Measurements from ENCODE around the gene SNPH. TPM values are rescaled to one million over a fixed set of nuclear protein-coding genes. Genes with fewer than 3 reads are reported as not detected.

SNPH gene
- total RNA-seq, 1 donor from 2014 or later, result 4.3 TPM

DNA sequence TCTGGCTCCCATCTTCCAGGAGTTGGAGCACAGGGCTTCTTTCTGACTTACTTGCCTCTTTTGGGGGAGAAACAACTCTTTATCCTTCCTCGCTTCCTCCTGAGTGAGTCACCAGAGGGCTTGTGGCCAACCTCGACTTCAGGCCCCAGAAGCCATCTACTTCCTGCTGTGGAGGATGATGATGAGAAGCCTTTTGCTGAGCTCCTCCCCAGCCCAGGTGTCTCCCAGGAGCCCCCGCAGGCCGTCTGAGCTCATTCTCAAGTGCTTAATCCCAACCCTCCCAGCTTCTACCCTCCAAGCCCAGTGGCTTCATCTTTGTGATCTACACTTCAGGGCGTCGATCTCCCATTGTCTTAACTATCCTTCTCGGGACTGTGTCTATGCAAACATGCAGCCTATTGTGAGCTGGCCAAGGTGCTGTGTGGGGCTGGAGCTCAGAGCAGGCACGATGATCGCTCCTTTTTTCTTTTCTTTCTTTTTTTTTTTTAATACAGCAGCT, 35.0 kb downstream of the SNPH start:
- H3K4me1 ChIP-seq, result no peaks in the 10 kb centered on the region
- no peaks in the 10 kb centered on the region for H3K36me3 ChIP-seq
- TF ChIP-seq CTCF (IDR thresholded peaks at IDR 0.05), result no peak
- ATAC-seq, result no peak
- H3K27me3 ChIP-seq, result no peaks in the 10 kb centered on the region
- no peaks in the 10 kb centered on the region for H3K9me3 ChIP-seq
- no peak overlapping the region for H3K27ac ChIP-seq
- intact Hi-C loops (cut with DNase I), result no loop called here
- H3K4me3 ChIP-seq, result no peak overlapping the region
- DNase-seq, result no peak

DNA sequence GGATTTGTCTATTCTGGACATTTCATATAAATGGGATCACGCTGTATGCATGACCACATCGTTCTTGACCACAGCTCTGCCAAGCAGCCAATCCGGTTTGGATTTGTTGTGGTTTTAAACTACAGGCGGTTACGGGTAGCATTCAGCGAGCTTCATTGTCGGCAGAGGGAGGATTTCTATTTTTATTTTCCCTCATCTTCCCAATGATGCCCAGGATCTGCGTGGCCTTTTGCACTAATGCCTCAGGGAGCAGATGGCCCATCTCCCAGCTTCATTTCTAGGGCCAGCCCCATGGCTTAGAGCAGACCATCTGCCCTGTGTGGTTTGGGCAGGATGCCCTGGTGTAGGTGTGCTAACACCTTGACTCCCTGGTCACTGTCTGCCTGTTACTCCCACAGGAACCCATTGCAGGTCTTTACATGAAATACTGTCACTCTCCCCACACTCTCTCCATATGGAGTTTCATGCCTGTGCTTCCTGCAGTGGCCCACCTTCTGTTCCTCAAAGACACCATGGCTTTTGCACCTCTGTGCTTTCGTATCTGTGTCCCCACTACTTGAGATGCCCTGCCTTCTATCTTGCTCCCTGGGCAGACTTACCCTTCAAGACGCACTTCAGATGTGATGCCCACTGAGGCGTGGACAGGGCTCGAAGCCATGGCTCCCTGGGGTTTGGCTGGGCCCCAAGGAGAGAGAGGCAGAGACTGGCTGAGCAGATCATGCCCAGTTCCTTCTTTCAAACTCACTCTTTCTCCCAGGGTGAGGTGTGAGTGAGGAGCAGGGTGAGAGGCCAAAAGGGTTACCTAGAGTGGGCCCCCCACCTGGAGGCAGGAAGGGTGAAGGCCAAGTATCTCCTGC, 36.8 kb downstream of the SNPH start:
- H3K4me3 ChIP-seq, result no peak overlapping the region
- H3K4me1 ChIP-seq, result no peaks in the 10 kb centered on the region
- no peaks in the 10 kb centered on the region for H3K36me3 ChIP-seq
- H3K27me3 ChIP-seq, result no peaks in the 10 kb centered on the region
- H3K9me3 ChIP-seq, result no peaks in the 10 kb centered on the region
- no peak for TF ChIP-seq CTCF (IDR thresholded peaks at IDR 0.05)
- no peak overlapping the region for H3K27ac ChIP-seq
- ATAC-seq (no peak), DNase-seq (peak; percentile 55)
- intact Hi-C loops (cut with DNase I), result no loop called here

- H3K4me3 ChIP-seq, result no peak overlapping the region
- H3K27ac ChIP-seq, result no peak overlapping the region
- H3K27me3 ChIP-seq, result no peaks in the 10 kb centered on the region
- no peaks in the 10 kb centered on the region for H3K9me3 ChIP-seq
- intact Hi-C loops (cut with DNase I), result no loop called here
- no peaks in the 10 kb centered on the region for H3K4me1 ChIP-seq
- no peak for ATAC-seq
- no peak for TF ChIP-seq CTCF (IDR thresholded peaks at IDR 0.05)
- DNase-seq, result peak; percentile 63
- H3K36me3 ChIP-seq, result no peaks in the 10 kb centered on the region
Measured at GRCh38 chr20:1304710-1305515, 38.8 kb downstream of the SNPH start.

DNA sequence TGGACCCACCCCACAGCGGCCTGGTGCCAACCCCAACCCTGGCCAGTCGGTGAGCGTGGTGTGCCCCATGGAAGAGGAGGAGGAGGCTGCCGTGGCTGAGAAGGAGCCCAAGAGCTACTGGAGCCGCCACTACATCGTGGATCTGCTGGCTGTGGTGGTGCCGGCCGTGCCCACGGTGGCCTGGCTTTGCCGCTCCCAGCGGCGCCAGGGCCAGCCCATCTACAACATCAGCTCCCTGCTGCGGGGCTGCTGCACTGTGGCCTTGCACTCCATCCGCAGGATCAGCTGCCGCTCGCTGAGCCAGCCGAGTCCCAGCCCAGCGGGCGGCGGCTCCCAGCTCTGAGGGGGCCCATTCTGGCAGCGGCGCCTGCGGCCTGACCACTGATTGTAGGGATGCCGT, 39.6 kb downstream of the SNPH start:
- DNase-seq (no peak), ATAC-seq (peak; percentile 3)
- no peak overlapping the region for H3K27ac ChIP-seq
- no peaks in the 10 kb centered on the region for H3K4me1 ChIP-seq
- no peak overlapping the region for H3K4me3 ChIP-seq
- intact Hi-C loops (cut with DNase I), result no loop called here
- H3K27me3 ChIP-seq, result no peaks in the 10 kb centered on the region
- no peaks in the 10 kb centered on the region for H3K9me3 ChIP-seq
- TF ChIP-seq CTCF (IDR thresholded peaks at IDR 0.05), result no peak
- no peaks in the 10 kb centered on the region for H3K36me3 ChIP-seq

DNA sequence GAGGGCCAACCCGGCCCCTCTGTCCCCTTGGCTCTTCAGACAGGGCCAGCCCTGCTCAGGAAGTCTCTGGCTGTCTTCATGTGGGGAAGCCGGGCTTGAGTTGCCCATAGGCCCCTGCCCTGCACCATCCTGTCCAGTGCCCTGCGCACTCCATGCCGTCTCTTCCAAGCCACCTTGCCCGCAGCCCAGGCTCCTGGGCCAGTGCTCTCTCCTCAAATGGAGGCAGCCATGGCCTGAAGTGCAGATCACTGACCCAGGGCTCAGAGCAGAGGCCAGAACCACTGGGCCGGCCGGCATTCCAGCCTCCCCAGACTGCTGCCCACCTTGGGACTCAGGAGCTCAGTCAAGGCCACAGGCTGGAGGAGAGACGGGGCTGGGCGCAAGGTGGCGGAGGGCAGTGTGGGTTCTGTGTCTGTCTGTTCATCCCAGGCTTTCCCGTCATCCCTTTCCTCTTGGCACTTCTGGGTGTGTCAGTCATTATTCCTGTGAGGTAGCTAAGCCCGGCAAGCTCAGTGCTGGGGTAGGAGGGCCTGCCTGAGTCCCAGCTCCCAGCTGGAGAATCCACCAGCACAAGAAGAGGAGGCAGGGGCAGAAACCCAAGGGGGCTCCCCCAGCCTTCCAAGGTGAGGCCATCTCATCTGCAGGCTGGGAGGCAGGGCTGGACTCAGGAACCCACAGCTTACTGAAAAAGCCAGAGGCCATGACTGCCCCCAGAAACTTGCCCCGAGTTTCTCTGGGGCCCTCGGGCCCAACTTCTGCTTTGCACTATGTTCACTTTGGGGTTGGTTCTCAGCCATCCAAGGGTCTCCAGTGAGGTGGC, 40.4 kb downstream of the SNPH start:
- no peaks in the 10 kb centered on the region for H3K9me3 ChIP-seq
- DNase-seq (peak; percentile 46), ATAC-seq (no peak)
- no peaks in the 10 kb centered on the region for H3K27me3 ChIP-seq
- no peak overlapping the region for H3K27ac ChIP-seq
- intact Hi-C loops (cut with DNase I), result no loop called here
- H3K4me3 ChIP-seq, result no peak overlapping the region
- TF ChIP-seq CTCF (IDR thresholded peaks at IDR 0.05), result no peak
- H3K36me3 ChIP-seq, result no peaks in the 10 kb centered on the region
- H3K4me1 ChIP-seq, result no peaks in the 10 kb centered on the region
